ENCODE data around the gene ZNF142. TPM values are rescaled to one million over a fixed set of nuclear protein-coding genes. Genes with fewer than 3 reads are reported as not detected.
A peak's percentile ranks its signal among the peaks of the same experiment; 100 is the strongest.

ZNF142 gene
- total and polyA plus RNA-seq, 11 donors, result 10.4 to 46.0 (median 21.3) TPM

DNA sequence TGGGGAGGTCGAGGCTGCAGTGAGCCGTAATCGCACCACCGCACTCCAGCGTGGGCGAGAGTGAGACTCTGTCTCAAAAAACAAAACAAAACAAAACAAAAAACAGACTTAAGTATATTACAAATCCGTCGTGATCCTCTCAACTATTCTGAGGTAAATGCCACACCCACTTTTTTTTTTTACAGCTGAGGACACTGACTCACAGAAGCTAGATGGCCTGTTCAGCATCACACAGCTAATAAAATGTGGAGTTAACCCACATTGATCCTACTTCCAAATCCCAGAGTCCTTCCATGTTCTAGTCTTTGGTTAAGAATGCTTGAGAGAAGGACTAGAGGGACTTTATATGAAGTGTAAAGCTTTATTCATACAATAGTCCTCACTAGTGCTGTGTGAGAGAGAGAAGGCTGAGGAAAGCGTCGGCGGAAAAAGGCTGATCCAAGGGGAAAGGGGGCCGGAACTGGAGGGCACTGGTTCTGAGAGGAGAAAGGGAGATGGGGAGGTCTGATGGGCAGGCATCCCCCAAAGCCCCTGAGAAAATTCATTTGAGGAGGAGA is 11.8 kb upstream of the ZNF142 start:
- DNase-seq (no peak), ATAC-seq (no peak)
- Histone ChIP-seq H3K36me3 (peaks cover 0 to 45% (median 39%) of the 10 kb centered on the region in 9 donors), H3K4me3 (peak overlapping the region; percentile 75 to 97 (median 90)), H3K9me3 (no peaks in the 10 kb centered on the region), H3K27ac (peak overlapping the region; percentile 14 to 87 (median 82)), H3K4me1 (peaks cover 0 to 21% (median 14%) of the 10 kb centered on the region in 12 donors), H3K27me3 (no peaks in the 10 kb centered on the region)
- TF ChIP-seq POLR2A (IDR thresholded peaks at IDR 0.05), result no peak
- TF ChIP-seq, protein P1, sequence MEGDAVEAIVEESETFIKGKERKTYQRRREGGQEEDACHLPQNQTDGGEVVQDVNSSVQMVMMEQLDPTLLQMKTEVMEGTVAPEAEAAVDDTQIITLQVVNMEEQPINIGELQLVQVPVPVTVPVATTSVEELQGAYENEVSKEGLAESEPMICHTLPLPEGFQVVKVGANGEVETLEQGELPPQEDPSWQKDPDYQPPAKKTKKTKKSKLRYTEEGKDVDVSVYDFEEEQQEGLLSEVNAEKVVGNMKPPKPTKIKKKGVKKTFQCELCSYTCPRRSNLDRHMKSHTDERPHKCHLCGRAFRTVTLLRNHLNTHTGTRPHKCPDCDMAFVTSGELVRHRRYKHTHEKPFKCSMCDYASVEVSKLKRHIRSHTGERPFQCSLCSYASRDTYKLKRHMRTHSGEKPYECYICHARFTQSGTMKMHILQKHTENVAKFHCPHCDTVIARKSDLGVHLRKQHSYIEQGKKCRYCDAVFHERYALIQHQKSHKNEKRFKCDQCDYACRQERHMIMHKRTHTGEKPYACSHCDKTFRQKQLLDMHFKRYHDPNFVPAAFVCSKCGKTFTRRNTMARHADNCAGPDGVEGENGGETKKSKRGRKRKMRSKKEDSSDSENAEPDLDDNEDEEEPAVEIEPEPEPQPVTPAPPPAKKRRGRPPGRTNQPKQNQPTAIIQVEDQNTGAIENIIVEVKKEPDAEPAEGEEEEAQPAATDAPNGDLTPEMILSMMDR (IDR thresholded peaks at IDR 0.05), result no peak
- WGBS, 4 donors, result 43 to 46% (median 45%) methylated on average over 12 of the region's 12 CpGs
- intact Hi-C loops (cut with DNase I), result loop anchor here in 1 of 10 donors (5.0 kb wide), 1 partner anchor 264 kb away; no protein-coding TSS in a partner anchor

DNA sequence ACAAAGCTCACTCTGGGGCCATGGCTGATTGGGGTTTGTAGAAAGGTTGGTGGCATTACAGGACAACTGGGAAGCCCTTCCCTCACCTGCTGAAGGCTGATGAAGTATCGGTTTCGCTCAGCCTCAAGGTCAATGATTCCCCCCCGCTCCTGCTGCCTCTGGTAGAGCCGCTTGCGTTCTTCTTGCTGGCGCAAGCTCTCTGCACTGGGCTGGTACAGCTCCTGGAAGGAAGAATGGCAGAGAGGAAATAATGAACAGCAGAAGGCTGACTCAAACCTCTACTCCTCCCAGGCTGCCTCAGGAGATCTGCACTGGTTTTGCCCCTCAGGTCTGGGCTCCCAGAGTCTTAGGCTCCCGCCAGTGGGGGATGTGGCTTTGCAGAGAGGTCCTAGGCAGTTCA is 5.2 kb upstream of the ZNF142 start:
- TF ChIP-seq POLR2A (IDR thresholded peaks at IDR 0.05), result no peak
- TF ChIP-seq, protein P1 (IDR thresholded peaks at IDR 0.05), result no peak
- Histone ChIP-seq H3K27me3 (no peaks in the 10 kb centered on the region), H3K27ac (no peak overlapping the region), H3K36me3 (peaks cover 0 to 77% (median 74%) of the 10 kb centered on the region in 9 donors), H3K4me3 (no peak overlapping the region), H3K9me3 (no peaks in the 10 kb centered on the region), H3K4me1 (peaks cover 0 to 13% (median 7%) of the 10 kb centered on the region in 12 donors)
- ATAC-seq (no peak), DNase-seq (no peak)
- intact Hi-C loops (cut with DNase I), result no loop called here
- WGBS, 4 donors, result 93 to 98% (median 97%) methylated on average over 6 to 7 of the region's 7 CpGs

DNA sequence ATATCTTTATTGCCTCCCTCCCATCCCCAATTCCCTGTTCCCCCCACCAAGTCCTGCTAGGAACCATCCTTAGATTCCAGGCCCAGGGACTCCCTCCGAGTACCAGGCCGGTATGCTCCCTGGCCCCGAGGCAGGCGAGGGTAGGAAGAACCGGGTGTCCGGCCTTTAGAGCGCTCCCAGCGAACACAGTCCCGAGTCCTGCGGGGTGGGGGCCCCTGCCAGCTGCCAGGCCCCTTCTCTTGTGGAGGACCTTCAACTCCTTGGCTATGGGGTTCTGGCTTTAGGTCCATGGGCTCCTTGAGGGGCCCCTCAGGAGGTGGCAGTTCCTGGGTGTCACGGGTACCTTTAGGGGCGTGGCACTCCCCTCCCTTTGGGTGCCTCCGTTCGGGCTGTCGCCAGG is 4.5 kb upstream of the ZNF142 start:
- no peaks in the 10 kb centered on the region for H3K27me3 ChIP-seq
- DNase-seq, result no peak
- peaks cover 0 to 75% (median 74%) of the 10 kb centered on the region in 9 donors for H3K36me3 ChIP-seq
- WGBS, 4 donors, result 87 to 92% (median 88%) methylated on average over 7 to 15 of the region's 15 CpGs
- no peak for ATAC-seq
- no peak overlapping the region for H3K4me3 ChIP-seq
- H3K4me1 ChIP-seq, result peaks cover 0 to 15% (median 8%) of the 10 kb centered on the region in 12 donors
- TF ChIP-seq, protein P1 (IDR thresholded peaks at IDR 0.05), result no peak
- no peak for TF ChIP-seq POLR2A (IDR thresholded peaks at IDR 0.05)
- intact Hi-C loops (cut with DNase I), result no loop called here
- no peak overlapping the region for H3K27ac ChIP-seq
- no peaks in the 10 kb centered on the region for H3K9me3 ChIP-seq

DNA sequence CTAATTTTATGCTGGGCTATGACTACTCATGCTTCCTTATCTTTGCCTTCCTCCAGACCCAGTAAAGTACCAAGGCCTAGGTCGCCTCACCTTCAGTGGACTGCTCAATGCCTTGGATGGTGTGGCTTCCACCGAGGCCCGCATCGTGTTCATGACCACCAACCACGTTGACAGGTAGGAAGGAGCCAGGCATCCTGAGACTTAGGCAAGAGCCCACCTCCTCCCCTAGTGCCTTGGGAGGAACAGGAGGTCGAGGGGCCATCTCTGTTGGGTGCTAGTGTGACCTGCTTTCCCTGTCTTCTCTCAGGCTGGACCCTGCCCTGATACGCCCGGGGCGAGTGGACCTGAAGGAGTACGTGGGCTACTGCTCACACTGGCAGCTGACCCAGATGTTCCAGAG is 3.4 kb upstream of the ZNF142 start:
- intact Hi-C loops (cut with DNase I), result no loop called here
- H3K27me3 ChIP-seq, result no peaks in the 10 kb centered on the region
- DNase-seq (no peak), ATAC-seq (no peak)
- no peak overlapping the region for H3K4me3 ChIP-seq
- H3K4me1 ChIP-seq, result peaks cover 0 to 23% (median 17%) of the 10 kb centered on the region in 12 donors
- peaks cover 0 to 69% (median 64%) of the 10 kb centered on the region in 9 donors for H3K36me3 ChIP-seq
- no peaks in the 10 kb centered on the region for H3K9me3 ChIP-seq
- 84 to 92% (median 90%) methylated on average over 9 to 10 of the region's 10 CpGs for WGBS, 4 donors
- no peak for TF ChIP-seq POLR2A (IDR thresholded peaks at IDR 0.05)
- TF ChIP-seq, protein P1 (IDR thresholded peaks at IDR 0.05), result no peak
- no peak overlapping the region for H3K27ac ChIP-seq

All from heart left ventricle (tissue), 16 donors.